Ishikawa (cell line): ENCODE results near the gene LYRM7.

Experiments used
- CEBPB ChIP-seq: IDR thresholded peaks from 2 replicates; pipeline ENCODE4 v1.6.1; 2012
- CREB1 ChIP-seq: IDR thresholded peaks from 2 replicates; pipeline ENCODE4 v1.6.1; 2012; ENCODE audit warnings: low read depth
- EGR1 ChIP-seq: IDR thresholded peaks from 2 replicates; pipeline ENCODE4 v1.6.1; 2012
- EP300 ChIP-seq: IDR thresholded peaks from 2 replicates; pipeline ENCODE4 v1.6.1; 2012; ENCODE audit warnings: borderline replicate concordance
- FOXM1 ChIP-seq: IDR thresholded peaks from 2 replicates; pipeline ENCODE4 v1.6.1; 2012; ENCODE audit warnings: low read depth, borderline replicate concordance
- NFIC ChIP-seq: IDR thresholded peaks from 2 replicates; pipeline ENCODE4 v1.6.1; 2012
- RAD21 ChIP-seq: IDR thresholded peaks from 2 replicates; pipeline ENCODE4 v1.6.1; 2012; ENCODE audit warnings: low read depth
- TAF1 ChIP-seq: IDR thresholded peaks from 2 replicates; pipeline ENCODE4 v1.6.1; 2012; ENCODE audit warnings: low read depth, mild to moderate bottlenecking
- TCF12 ChIP-seq: IDR thresholded peaks from 2 replicates; pipeline ENCODE4 v1.6.1; 2012; ENCODE audit warnings: low read depth
- YY1 ChIP-seq: IDR thresholded peaks from 2 replicates; pipeline ENCODE4 v1.6.1; 2012; ENCODE audit warnings: low read depth
- ZBTB7A ChIP-seq: IDR thresholded peaks from 2 replicates; pipeline ENCODE4 v1.6.1; 2012; ENCODE audit warnings: low read depth
- TF ChIP-seq, protein P1 (sequence below): IDR thresholded peaks from 2 replicates; pipeline ENCODE4 v1.6.1; 2012
- TF ChIP-seq, protein P2 (sequence below): IDR thresholded peaks from 2 replicates; pipeline ENCODE4 v1.6.1; 2012
- TF ChIP-seq, protein P3 (sequence below): IDR thresholded peaks from 2 replicates; pipeline ENCODE4 v1.6.1; 2012; ENCODE audit warnings: low read depth, mild to moderate bottlenecking

DNA sequence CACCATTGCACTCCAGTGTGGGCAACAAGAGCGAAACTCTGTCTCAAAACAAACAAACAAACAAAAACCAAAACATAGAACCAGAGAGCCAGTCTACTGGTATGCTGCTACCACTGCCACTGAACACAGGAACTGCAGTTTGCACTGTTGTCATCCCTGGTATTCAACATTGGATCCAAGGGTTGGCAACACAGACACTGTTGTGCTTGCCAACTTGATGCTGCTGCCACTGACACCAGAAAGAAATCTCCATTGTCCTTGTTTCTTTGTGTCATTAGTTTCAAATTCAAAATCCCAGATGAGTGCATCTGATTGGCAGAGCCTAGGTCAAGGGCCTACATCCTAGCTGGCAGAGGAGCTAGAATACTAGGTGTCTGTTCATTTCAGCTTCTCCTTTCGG is 21.9 kb upstream of the LYRM7 start:
- TF ChIP-seq, protein P1, sequence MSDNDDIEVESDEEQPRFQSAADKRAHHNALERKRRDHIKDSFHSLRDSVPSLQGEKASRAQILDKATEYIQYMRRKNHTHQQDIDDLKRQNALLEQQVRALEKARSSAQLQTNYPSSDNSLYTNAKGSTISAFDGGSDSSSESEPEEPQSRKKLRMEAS, result no peak
- TF ChIP-seq NFIC, result no peak
- TF ChIP-seq EP300, result no peak
- no peak for TF ChIP-seq CEBPB
- no peak for TF ChIP-seq TAF1
- no peak for TF ChIP-seq YY1
- no peak for TF ChIP-seq TCF12
- TF ChIP-seq, protein P2, sequence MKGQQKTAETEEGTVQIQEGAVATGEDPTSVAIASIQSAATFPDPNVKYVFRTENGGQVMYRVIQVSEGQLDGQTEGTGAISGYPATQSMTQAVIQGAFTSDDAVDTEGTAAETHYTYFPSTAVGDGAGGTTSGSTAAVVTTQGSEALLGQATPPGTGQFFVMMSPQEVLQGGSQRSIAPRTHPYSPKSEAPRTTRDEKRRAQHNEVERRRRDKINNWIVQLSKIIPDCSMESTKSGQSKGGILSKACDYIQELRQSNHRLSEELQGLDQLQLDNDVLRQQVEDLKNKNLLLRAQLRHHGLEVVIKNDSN, result no peak
- TF ChIP-seq, protein P3, sequence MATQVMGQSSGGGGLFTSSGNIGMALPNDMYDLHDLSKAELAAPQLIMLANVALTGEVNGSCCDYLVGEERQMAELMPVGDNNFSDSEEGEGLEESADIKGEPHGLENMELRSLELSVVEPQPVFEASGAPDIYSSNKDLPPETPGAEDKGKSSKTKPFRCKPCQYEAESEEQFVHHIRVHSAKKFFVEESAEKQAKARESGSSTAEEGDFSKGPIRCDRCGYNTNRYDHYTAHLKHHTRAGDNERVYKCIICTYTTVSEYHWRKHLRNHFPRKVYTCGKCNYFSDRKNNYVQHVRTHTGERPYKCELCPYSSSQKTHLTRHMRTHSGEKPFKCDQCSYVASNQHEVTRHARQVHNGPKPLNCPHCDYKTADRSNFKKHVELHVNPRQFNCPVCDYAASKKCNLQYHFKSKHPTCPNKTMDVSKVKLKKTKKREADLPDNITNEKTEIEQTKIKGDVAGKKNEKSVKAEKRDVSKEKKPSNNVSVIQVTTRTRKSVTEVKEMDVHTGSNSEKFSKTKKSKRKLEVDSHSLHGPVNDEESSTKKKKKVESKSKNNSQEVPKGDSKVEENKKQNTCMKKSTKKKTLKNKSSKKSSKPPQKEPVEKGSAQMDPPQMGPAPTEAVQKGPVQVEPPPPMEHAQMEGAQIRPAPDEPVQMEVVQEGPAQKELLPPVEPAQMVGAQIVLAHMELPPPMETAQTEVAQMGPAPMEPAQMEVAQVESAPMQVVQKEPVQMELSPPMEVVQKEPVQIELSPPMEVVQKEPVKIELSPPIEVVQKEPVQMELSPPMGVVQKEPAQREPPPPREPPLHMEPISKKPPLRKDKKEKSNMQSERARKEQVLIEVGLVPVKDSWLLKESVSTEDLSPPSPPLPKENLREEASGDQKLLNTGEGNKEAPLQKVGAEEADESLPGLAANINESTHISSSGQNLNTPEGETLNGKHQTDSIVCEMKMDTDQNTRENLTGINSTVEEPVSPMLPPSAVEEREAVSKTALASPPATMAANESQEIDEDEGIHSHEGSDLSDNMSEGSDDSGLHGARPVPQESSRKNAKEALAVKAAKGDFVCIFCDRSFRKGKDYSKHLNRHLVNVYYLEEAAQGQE, result no peak
- no peak for TF ChIP-seq FOXM1
- no peak for TF ChIP-seq RAD21
- TF ChIP-seq CREB1, result no peak
- no peak for TF ChIP-seq ZBTB7A
- TF ChIP-seq EGR1, result no peak
